ENCODE measurements around the gene CMSS1.

GRCh38 chr3:99903869-99904268, 86.2 kb downstream of the CMSS1 start:
- TF ChIP-seq FOXM1 (IDR thresholded peaks at IDR 0.05; ENCODE audit: borderline replicate concordance) = no peak
- TF ChIP-seq, protein P1, sequence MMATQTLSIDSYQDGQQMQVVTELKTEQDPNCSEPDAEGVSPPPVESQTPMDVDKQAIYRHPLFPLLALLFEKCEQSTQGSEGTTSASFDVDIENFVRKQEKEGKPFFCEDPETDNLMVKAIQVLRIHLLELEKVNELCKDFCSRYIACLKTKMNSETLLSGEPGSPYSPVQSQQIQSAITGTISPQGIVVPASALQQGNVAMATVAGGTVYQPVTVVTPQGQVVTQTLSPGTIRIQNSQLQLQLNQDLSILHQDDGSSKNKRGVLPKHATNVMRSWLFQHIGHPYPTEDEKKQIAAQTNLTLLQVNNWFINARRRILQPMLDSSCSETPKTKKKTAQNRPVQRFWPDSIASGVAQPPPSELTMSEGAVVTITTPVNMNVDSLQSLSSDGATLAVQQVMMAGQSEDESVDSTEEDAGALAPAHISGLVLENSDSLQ (IDR thresholded peaks at IDR 0.05) = no peak
- no peak for TF ChIP-seq SP1 (IDR thresholded peaks at IDR 0.05)
- TF ChIP-seq SUZ12 (IDR thresholded peaks at IDR 0.05) = no peak
- no peak for TF ChIP-seq NFRKB (IDR thresholded peaks at IDR 0.05)
- no peak for TF ChIP-seq BHLHE40 (IDR thresholded peaks at IDR 0.05; ENCODE audit: borderline replicate concordance)
- no peak for TF ChIP-seq ARNT (IDR thresholded peaks at IDR 0.05)
